ENCODE results near the gene LRRTM3.

Gene LRRTM3

GRCh38 chr10:67112765-67113164 lies 186.9 kb downstream of the LRRTM3 start:
- Histone ChIP-seq H3K27ac (no peak overlapping the region), H3K4me1 (ENCODE audit: control insufficient read depth in 1 of 2, insufficient read depth in 1 of 2, low read depth in 1 of 2, low read length in 1 of 2) (no peaks in the 10 kb centered on the region), H3K9me3 (no peaks in the 10 kb centered on the region), H3K36me3 (no peaks in the 10 kb centered on the region), H3K27me3 (no peaks in the 10 kb centered on the region), H3K4me3 (ENCODE audit: low read depth in 1 of 2, low read length in 1 of 2) (no peak overlapping the region)
- no peak for TF ChIP-seq CTCF (IDR thresholded peaks at IDR 0.05)

DNA sequence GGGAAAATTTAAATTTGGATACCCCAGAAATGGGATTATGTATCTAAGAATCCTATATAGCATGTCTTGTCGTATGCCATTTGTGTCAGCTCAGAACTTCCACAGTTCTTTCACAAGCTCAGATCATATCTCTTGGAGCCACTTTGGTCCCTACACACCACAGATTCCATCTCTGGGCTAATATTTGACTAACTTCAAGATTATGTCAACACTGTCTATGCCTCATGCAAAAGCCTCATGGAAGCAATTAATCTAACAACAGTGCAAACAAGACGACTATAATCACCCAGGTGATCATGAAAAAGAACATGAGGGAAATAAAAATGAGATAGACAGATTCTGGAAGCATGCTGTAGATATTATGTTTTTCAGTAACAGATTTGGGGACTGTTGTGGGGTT lies 189.1 kb downstream of the LRRTM3 start:
- no peak for TF ChIP-seq CTCF (IDR thresholded peaks at IDR 0.05)
- Histone ChIP-seq H3K4me1 (ENCODE audit: control insufficient read depth in 1 of 2, insufficient read depth in 1 of 2, low read depth in 1 of 2, low read length in 1 of 2) (no peaks in the 10 kb centered on the region), H3K36me3 (no peaks in the 10 kb centered on the region)

DNA sequence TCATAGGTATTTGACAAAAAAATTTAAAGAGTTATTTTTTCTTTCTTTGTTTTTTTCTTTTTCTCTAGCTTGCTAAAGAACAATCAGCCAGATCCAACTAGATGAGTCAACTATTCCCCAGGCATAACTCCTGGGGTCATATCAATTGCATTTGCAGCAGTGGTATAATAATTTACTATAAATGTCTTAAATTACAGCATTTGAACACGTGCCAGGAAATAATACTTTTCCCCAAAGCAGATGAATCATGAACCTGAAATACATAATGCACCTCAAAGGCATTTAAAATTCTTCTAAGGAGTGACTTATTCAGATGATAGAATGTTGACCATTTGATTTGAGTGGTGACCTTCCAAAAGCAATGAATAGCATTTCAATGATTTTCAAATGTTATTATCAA lies 190.1 kb downstream of the LRRTM3 start:
- Histone ChIP-seq H3K9me3 (no peaks in the 10 kb centered on the region), H3K36me3 (no peaks in the 10 kb centered on the region), H3K4me3 (ENCODE audit: low read depth in 1 of 2, low read length in 1 of 2) (no peak overlapping the region), H3K27ac (no peak overlapping the region), H3K4me1 (ENCODE audit: control insufficient read depth in 1 of 2, insufficient read depth in 1 of 2, low read depth in 1 of 2, low read length in 1 of 2) (no peaks in the 10 kb centered on the region), H3K27me3 (no peaks in the 10 kb centered on the region)
- no peak for TF ChIP-seq CTCF (IDR thresholded peaks at IDR 0.05)

More for the DNA sequence above, 189.1 kb downstream of the LRRTM3 start:
- Histone ChIP-seq H3K27ac (no peak overlapping the region), H3K9me3 (no peaks in the 10 kb centered on the region), H3K4me3 (ENCODE audit: low read depth in 1 of 2, low read length in 1 of 2) (no peak overlapping the region), H3K27me3 (no peaks in the 10 kb centered on the region)

DNA sequence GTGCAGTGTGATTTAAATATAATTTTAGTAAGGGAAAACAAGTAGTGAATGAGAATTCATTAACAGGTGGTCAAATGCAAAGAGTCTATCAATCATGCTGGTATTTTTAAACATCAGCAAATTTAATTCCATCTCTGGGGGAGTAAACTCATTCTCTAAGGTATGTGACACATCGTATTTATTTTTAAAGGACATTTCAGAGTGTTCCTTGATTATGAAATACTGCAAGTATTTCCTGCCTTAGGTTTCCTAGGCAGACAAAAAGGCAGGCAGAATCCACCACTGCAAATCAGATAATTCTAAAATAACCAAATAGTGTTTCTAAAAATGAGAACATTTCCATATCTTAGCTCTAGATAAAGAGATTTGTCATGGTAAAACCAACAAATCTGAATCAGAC lies 193.8 kb downstream of the LRRTM3 start:
- Histone ChIP-seq H3K27ac (no peak overlapping the region), H3K4me3 (ENCODE audit: low read depth in 1 of 2, low read length in 1 of 2) (no peak overlapping the region), H3K27me3 (no peaks in the 10 kb centered on the region), H3K4me1 (ENCODE audit: control insufficient read depth in 1 of 2, insufficient read depth in 1 of 2, low read depth in 1 of 2, low read length in 1 of 2) (no peaks in the 10 kb centered on the region), H3K36me3 (no peaks in the 10 kb centered on the region), H3K9me3 (no peaks in the 10 kb centered on the region)
- no peak for TF ChIP-seq CTCF (IDR thresholded peaks at IDR 0.05)

DNA sequence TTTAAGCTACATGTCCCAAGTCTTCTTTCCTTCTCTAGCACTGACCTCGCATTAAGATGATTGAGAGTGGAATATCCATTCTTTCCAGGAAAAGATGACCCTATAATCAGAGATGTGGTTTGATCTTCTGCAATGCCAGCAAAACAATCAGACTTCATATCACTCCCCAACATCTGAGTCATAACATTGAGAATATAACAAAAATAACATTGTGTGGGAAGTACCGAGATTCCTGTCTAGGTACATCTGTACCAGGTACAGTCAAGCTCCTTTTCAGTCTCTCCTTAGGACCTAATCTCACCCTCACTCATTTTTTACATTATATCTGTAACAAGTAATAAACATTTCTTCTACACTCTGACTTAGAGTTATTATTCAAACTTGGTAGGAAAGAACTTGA lies 201.6 kb downstream of the LRRTM3 start:
- no peaks in the 10 kb centered on the region for H3K27me3 ChIP-seq
- no peak for TF ChIP-seq CTCF (IDR thresholded peaks at IDR 0.05)
- H3K9me3 ChIP-seq = no peaks in the 10 kb centered on the region
- H3K27ac ChIP-seq = no peak overlapping the region
- no peaks in the 10 kb centered on the region for H3K4me1 ChIP-seq (ENCODE audit: control insufficient read depth in 1 of 2, insufficient read depth in 1 of 2, low read depth in 1 of 2, low read length in 1 of 2)
- no peak overlapping the region for H3K4me3 ChIP-seq (ENCODE audit: low read depth in 1 of 2, low read length in 1 of 2)
- H3K36me3 ChIP-seq = no peaks in the 10 kb centered on the region

- H3K9me3 ChIP-seq = no peaks in the 10 kb centered on the region
- no peak overlapping the region for H3K27ac ChIP-seq
- H3K4me1 ChIP-seq (ENCODE audit: control insufficient read depth in 1 of 2, insufficient read depth in 1 of 2, low read depth in 1 of 2, low read length in 1 of 2) = no peaks in the 10 kb centered on the region
- TF ChIP-seq CTCF (IDR thresholded peaks at IDR 0.05) = no peak
- H3K27me3 ChIP-seq = no peaks in the 10 kb centered on the region
- H3K36me3 ChIP-seq = no peaks in the 10 kb centered on the region
- no peak overlapping the region for H3K4me3 ChIP-seq (ENCODE audit: low read depth in 1 of 2, low read length in 1 of 2)
Observed at GRCh38 chr10:67140641-67141040, 214.8 kb downstream of the LRRTM3 start.

Data from neutrophil (primary cell).